LNCAP (cell line): ENCODE results near the gene PIGV.
A peak's percentile ranks its signal among the peaks of the same experiment; 100 is the strongest.

ENCODE experiments used
- TF ChIP-seq, protein P1 (sequence below): fragments of 450-650 bp; IDR thresholded peaks from 2 replicates; pipeline ENCODE4 v1.5.1; 2017; ENCODE audit warnings: mild to moderate bottlenecking

The PIGV gene

DNA sequence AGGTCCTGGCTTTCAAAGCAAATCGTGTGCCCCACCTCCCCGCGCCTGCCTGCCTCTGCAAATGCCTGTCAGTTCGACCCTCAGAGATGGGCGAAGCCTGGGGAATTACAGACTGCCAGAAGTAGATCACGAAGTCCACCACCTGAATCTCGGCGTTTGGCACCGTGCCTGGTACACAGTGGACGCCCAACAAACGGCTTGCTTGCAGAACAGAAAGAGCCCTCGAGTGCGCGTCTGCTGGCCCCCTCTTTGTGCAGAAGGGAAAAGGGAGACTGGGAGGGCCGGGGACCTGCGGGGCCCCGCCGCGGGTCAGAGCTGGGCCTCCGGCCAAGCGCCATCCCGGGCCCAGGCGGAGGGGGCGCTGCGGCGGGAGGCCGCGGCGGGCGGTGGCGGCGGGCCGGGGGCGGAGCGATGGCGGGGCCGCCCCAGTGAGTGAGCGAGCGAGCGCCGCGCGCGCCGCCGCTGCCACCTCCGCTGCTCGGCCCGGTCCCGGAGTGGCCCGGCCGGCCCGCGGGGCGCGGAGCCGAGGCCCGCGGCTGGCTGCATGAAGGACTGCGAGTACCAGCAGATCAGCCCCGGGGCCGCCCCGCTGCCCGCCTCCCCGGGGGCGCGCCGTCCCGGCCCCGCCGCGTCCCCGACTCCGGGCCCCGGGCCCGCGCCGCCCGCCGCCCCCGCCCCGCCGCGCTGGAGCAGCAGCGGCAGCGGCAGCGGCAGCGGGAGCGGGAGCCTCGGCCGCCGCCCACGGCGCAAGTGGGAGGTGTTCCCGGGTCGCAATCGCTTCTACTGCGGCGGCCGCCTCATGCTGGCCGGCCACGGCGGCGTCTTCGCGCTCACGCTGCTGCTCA, 38.7 kb downstream of the PIGV start, which contains the start of gene ZDHHC18:
Gene ZDHHC18 (plus strand): TSS at position 428 of the 845 bp plus-strand sequence. CDS start 117 bp downstream, at position 545.
- TF ChIP-seq, protein P1, sequence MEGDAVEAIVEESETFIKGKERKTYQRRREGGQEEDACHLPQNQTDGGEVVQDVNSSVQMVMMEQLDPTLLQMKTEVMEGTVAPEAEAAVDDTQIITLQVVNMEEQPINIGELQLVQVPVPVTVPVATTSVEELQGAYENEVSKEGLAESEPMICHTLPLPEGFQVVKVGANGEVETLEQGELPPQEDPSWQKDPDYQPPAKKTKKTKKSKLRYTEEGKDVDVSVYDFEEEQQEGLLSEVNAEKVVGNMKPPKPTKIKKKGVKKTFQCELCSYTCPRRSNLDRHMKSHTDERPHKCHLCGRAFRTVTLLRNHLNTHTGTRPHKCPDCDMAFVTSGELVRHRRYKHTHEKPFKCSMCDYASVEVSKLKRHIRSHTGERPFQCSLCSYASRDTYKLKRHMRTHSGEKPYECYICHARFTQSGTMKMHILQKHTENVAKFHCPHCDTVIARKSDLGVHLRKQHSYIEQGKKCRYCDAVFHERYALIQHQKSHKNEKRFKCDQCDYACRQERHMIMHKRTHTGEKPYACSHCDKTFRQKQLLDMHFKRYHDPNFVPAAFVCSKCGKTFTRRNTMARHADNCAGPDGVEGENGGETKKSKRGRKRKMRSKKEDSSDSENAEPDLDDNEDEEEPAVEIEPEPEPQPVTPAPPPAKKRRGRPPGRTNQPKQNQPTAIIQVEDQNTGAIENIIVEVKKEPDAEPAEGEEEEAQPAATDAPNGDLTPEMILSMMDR, result peak; percentile 74

DNA sequence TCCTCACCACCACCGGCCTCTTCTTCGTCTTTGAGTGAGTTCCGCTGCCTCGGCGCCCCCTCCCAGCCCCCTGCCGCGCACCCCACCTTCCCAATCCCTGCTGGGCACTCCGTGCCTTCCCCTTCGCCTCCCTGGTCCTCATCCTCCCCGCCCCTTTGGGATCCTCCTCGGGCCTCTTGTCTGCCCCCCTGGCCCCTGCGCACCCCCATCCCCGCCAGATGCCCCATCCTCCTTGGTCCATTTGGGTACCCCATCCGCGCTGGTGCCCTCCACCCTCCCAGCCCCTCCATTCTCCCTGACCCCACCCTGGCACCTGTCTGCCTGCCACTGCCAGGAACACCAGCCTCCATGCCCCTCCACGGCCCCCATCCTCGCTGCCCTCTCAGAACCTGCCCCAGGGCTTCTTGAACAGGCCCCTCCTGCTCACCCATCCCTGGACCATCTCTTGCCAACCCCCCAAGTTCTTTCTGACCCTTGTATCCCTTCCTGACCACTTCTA, 39.4 kb downstream of the PIGV start:
- TF ChIP-seq, protein P1, result no peak

DNA sequence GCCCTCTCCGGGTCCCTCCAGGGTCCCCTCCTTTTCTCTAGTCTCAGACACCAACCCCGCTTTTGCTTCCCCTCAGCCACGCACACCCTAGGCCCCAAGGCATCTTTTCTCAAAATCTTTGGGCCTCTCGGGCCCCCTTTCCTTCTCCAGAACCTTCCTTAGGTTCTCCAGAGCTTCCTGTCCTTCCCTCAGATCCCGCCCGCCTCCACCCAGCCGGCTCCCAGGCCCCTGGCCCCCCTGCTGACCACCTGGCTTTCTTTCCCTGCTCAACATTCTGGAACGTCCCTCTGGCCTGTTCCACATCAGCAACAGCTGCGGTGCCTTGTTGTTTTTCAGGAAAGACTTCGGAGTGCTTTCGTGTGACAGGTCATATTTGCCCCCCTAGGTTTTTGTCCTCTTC, 39.9 kb downstream of the PIGV start:
- TF ChIP-seq, protein P1, result no peak

DNA sequence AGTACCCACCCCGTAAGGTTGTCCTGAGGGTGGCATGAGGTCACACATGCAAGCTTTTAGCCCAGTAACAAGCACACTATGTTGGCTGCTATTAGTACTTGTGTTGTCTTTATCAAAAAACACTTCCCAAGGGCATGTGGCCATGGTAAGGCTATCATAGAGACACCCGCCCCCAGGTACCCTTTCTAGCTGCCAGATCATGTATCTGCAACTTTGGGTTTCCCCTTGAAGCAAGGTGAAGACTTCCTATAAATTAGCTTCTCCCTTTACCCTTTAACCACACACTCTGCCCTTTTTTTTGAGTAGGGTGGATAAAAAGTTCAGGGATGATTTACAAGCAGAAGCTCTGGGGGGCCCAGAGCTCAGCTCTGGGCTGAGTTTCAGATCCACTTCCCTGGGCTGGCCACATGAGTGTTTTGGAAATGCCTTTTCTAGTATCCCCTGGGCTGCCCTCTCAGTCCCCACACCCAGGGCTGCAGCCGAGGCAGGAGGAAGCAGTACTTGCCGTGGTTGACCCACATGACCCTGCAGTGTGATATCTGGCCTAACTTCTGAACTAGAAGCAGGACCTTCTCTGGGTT, 40.8 kb downstream of the PIGV start:
- TF ChIP-seq, protein P1, result no peak

DNA sequence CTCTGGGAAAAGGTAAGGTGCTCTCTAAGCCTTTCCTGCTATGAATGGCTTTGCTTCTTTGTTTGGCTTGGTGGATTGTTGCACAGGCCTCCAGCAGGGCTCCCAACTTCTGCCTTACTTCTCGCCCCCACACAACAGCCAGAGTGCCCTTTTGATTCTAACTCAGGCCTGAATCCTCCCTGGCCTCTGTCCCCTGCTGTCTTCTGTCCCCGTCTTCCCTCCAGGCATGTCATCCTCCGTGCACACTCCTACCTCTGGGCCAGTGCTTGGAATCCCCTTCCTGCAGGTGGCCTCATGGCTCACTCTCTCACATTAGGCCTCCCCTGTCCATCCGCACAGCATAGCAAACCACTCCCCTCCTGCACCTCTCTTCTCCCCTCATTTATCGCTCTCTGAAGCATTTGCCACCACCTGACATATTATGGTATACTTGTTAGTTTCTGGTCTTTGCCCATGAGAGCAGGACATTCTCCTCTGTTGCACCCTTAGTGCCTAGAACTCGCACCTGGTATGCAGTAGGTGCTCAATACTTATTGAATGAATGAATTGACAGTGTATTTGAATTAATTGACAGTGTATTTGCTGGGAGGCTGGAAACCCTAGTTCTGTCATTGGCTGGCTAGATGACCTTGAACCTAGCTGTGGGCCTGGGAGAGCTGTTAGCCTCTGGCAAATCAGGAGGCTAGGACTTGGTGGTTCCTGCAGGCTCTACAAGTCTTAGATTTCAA, 41.6 kb downstream of the PIGV start:
- TF ChIP-seq, protein P1, result no peak

DNA sequence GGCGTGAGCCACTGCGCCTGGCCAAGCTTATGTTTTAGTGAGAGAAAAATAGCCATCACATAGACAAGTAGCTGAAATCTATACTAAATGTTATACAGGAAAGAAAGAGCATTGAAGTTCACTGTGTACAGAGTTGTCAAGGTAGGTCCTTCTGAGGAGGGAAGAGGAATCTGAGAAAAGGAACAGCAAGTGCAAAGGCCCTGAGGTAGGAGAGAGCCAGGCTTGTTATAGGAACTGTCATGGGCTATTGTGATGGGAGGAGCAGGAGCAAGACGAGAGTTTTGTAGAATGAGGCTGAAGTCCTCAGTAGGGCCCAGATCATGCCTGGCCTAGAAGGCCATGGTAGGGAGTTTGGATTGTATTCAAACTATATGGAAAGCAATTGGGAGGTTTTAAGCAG, 43.3 kb downstream of the PIGV start:
- TF ChIP-seq, protein P1, result no peak

DNA sequence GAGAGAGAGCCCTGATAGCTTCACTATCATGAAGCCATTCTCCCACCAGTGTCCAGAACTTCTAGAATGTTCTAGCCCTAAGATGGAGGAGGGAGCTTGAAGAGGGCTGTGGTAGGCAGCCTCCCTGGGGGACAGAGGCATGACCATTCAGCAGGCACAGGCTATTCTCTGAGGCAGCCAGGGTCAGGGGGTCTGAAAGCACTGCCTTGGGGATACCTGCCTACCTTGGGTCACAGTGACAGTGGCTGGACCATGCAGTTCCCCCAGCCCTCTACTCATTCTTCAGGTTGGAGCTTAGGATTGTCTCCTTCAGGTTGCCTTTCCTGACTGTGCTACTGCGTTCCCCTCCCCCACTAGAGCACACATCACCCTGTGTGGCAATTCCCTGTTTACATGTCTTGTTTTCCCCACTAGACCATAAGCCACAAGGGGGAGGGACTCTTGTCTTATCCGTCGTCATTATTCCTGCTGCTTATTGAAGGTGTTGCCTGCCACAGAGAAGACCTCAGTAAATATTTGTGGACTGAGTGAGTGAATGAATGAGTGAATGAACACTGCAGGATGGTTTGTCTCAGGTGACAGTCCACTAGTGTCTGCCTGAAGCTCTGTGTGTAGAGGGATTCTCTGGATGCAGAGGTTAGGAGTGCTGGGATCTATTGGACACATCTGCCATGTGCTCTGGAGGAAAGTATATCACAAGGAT, 43.9 kb downstream of the PIGV start:
- TF ChIP-seq, protein P1, result no peak
